ENCODE data around the gene TPGS1.
A peak's percentile ranks its signal among the peaks of the same experiment; 100 is the strongest.

Gene TPGS1, protein sequence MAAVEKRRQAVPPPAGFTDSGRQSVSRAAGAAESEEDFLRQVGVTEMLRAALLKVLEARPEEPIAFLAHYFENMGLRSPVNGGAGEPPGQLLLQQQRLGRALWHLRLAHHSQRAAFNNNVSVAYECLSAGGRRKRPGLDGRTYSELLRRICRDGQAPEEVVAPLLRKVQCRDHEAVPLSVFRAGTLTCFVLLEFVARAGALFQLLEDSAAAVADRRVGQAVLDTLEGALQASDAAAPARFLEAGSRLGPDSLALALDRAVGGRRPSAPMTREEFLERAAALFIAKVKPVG

GRCh38 chr19:507286-508203, at the start of gene TPGS1:
TSS of gene TPGS1 (plus strand) at chr19:507497. CDS start at chr19:507507, 10 bp downstream.
- DNase-seq: peak; percentile 91

DNA sequence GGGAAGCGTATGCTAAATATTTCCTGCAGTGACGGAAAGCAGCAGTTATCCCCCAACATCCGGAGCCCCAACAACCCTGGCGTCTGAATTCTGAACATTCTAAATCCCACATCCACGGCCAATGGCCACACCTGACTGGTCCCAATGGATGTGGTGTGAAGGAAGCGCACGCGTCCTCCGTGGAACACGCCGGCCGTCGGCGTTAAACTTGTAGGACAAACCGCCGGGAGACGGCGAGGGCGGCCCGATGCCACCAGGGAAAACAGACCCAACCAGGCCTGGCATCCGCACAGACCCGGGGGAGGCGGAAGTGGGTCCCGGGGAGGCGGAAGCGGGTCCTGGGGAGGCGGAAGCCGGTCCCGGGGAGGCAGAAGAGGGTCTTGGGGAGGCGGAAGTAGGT, 49.7 kb upstream of the TPGS1 start:
- DNase-seq: no peak

DNA sequence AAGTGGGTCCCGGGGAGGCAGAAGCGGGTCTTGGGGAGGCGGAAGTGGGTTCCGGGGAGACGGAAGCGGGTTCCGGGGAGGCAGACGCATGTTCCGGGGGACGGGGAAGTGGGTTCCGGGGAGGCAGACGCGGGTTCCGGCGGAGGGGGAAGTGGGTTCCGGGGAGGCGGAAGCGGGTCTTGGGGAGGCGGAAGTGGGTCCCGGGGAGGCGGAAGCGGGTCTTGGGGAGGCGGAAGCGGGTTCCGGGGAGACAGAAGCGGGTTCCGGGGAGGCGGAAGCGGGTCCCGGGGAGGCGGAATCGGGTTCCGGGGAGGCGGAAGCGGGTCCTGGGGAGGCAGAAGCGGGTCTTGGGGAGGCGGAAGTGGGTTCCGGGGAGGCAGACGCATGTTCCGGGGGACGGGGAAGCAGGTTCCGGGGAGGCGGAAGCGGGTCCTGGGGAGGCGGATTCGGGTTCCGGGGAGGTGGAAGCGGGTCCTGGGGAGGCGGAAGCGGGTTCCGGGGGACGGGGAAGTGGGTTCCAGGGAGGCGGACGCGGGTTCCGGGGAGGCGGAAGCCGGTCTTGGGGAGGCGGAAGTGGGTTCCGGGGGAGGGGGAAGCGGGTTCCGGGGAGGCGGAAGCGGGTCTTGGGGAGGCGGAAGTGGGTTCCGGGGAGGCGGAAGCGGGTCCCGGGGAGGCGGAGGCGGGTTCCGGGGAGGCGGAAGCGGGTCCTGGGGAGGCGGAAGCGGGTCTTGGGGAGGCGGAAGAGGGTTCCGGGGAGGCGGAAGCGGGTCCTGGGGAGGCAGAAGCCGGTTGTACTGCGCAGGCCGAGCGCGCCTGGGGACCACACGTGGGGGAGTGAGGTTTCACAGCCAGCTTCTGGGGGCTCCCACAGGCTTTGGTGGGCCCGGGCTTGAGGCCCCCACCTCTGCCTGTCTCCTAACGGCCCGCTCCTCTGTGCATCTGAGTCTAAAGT, 48.9 kb upstream of the TPGS1 start:
- DNase-seq: no peak

- peak; percentile 26 for DNase-seq
Observed at GRCh38 chr19:459724-460511, 47.4 kb upstream of the TPGS1 start.

GRCh38 chr19:460877-461720, 46.2 kb upstream of the TPGS1 start, which contains the start of gene SHC2:
TSS of gene SHC2 (minus strand) at chr19:461033. CDS start at chr19:460996, 37 bp downstream.
- DNase-seq: no peak

GRCh38 chr19:461721-462551, 45.4 kb upstream of the TPGS1 start:
- peak; percentile 19 for DNase-seq

DNA sequence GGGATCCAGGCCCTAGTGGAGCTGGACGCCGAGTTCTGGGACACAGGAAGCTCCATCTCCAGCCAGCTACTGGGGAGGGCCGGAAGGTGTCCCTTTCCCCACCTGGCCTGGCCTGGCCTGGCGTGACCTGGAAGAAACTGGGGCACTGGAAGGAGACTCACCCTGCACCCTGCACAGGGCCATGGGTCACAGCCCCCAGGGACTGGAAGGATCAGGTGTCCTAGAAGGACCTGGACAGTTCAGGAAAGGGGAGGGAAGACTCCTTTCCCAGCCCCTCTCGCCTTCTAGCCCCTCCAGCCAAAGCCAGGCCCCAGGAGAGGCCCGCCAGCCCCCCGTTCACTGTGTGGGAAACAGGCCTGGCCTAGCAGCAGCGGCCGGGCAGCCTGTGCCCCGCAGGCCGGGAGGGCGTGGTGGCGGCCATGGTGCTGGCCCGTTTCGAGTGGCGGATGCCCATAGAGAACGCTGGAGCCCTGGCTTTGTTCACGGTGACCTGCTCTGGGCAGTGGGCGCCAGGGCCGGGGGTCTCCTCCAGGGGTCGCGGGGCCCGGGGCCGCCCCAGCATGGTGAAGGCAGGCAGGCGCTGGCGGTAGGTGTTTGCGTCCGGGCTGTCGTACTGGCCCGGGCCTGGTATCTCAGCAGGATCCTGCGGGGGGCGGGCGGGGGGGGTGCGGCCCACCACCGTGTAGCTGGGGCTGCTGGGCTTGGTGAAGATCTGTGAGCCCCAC, 43.7 kb upstream of the TPGS1 start:
- no peak for DNase-seq

DNA sequence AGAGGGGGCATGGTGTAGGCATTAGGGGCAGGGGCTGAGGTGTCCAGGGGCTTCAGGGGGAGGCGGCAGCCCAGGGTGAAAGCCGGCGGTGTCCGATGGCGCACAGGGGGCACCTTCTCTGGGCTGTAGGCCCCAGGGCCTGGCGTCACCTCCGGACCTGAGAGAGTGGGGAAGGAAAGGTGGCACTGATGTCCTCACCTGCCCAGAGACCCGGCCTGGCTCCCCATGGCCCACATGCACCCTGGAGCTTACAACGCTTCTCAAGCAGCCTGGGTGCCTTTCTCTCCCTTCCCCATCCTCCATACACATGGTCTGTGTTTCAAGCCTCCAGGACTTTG, 43.1 kb upstream of the TPGS1 start:
- no peak for DNase-seq

GRCh38 chr19:465056-465816, 42.1 kb upstream of the TPGS1 start:
- no peak for DNase-seq

- no peak for DNase-seq
Observed at GRCh38 chr19:467554-467953, 39.7 kb upstream of the TPGS1 start.

- no peak for DNase-seq
Observed at GRCh38 chr19:468587-469256, 38.6 kb upstream of the TPGS1 start.

GRCh38 chr19:469833-470232, 37.5 kb upstream of the TPGS1 start:
- no peak for DNase-seq

DNA sequence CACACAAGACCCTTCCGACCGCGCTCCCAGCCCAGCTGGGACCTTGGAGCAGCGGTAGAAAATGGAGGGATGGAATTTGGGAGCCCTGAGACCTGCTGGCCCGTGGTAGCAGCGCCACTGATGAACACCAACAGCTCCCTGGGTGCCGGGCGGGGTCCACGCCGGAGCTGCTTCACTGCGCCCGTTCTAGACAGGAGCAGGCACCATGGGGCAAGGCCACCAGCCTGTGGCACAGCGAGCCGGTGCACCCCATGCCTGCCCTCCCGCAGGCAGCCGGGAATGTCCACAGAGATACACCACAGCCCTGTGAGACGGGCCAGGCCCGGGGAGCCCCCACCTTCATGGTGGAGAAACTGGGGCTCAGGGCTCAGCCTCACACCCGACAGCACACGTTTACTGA, 36.6 kb upstream of the TPGS1 start:
- no peak for DNase-seq

DNA sequence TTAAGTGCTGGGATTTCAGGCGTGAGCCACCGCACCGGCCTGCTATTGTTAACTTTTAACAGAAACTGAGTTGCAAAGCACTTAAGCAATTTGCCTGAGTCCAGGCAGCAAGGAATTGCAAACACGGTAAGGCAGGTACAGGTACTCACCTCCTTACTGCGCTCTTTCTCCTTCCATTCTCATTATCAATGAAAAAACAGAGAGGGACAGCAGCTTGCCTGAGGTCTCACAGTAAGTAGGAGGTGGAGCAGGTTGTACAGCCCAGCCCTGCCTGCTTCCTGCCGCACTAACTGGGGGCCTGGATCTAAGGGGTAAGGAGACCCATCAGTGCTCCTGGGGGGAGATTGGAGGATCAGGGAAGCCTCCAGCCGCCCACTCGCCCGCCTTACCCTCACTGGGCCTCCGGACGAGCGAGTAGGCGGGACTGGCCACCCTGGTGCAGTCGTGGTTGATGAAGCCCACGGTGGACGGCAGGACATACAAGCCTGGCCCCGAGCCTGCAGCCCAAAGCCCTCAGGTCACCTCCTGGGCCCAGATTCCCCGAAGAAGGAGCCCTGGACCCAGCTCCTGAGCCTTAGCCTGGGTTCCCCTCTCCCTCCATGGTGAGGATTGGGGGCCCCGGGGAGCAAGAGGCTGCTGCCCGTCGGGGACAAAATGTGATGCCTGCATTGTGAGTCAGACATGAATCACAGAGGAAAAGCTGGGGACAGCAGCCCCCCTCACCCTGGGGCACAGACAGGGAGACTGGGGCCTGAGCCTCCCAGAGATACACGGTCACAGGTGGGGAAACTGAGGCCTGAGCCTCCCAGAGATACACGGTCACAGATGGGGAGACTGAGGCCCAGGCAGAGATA, 35.1 kb upstream of the TPGS1 start:
- DNase-seq: no peak

DNA sequence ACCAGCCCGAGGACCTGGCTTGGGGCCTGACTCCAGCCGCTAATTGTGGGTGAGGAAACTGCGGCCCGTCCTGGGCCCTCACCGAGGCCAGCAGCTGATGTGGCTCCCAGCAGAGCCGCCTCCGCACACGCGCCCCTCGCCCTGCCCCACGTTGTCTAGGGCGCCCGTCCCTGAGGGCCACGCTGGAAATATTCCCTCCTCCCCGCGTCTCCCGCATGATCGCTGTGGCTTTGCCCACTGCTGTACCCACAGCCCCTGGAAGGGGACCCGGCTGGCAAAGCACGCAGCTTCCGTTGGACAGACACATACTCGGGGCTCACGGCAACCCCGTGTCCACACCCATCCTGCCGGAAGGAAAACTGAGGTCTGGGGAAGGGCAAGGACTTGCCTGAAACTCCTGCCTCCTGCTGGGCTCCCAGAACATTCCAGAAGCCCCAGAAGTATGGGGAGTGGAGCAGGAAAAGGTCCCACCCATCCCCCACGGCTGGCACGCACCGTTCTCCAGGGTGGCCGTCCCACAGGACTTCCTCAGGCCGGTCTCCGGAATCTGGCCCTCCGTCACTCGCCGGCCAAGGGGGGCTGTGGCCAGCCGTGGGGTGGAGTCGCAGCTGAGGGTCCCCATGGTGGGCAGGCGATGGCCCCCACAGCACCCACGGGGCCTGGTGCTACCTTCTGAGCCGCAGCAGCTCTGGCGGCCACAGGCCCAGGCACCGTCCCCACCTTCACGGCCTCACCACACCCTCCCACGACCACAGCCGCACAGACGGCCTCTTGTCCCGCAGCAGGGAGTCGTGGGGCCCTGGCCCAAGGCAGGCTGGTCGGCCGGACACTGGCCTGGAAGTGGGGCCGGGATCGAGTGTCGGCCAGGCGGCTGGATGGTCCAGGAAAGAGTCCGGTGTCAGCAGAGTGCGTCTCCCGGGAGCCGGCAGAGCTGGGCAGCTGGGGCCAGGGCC, 32.9 kb upstream of the TPGS1 start:
- no peak for DNase-seq

- DNase-seq: no peak
Observed at GRCh38 chr19:475360-475759, 31.9 kb upstream of the TPGS1 start.

All from stimulated activated CD4-positive, alpha-beta T cell treated with anti-CD3 and anti-CD28 coated beads, Interleukin-15, amount 100 ng/mL, for 24 hours (primary cell).